CD14-positive monocyte (primary cell): ENCODE results near the gene CFAP299. TPM values are rescaled to one million over a fixed set of nuclear protein-coding genes. Genes with fewer than 3 reads are reported as not detected.
"Not testable (repeated sequence)": the region's sequence is repeated elsewhere in the genome, so short reads cannot be mapped to it uniquely, and the experiment has no call there.

Experiments
- DNase-seq, 3 donors: peaks; one replicate each; pipeline ENCODE4 v3.0.0-alpha.2; 2011 to 2022
- H2AFZ ChIP-seq: 2 replicates; pipeline ENCODE4 v1.6.0; 2012; ENCODE audit warnings: mild to moderate bottlenecking, low read depth, low read length, inconsistent platforms; ENCODE audit not compliant: insufficient read depth, poor library complexity, severe bottlenecking
- H3K27ac ChIP-seq, 2 donors: 1 replicate in 1 of 2; 2 replicates in 1 of 2; pipeline ENCODE4 v1.5.1; 2012 to 2013; ENCODE audit warnings: low read length in 2 of 2, control low read depth in 1 of 2, inconsistent platforms in 1 of 2, low read depth in 1 of 2, mild to moderate bottlenecking in 1 of 2
- H3K27me3 ChIP-seq, 2 donors: one replicate each; pipeline versions ENCODE4 v1.6.0 to v1.6.1; 2011 to 2013; ENCODE audit warnings: low read length in 2 of 2; ENCODE audit not compliant: control insufficient read depth in 2 of 2, insufficient read depth in 2 of 2
- H3K36me3 ChIP-seq, 2 donors: replicated peaks in 1 of 2; 1 replicate in 1 of 2; 2 replicates in 1 of 2; pipeline versions ENCODE4 v1.5.1 to v1.6.1; 2012 to 2013; ENCODE audit warnings: low read length in 2 of 2, control low read depth in 1 of 2, inconsistent platforms in 1 of 2, mild to moderate bottlenecking in 1 of 2; ENCODE audit not compliant: insufficient read depth in 2 of 2, control insufficient read depth in 1 of 2
- H3K4me1 ChIP-seq, 2 donors: 1 replicate in 1 of 2; 2 replicates in 1 of 2; pipeline versions ENCODE4 v1.5.1 to v1.6.1; 2012 to 2013; ENCODE audit warnings: low read length in 2 of 2, control low read depth in 1 of 2, inconsistent platforms in 1 of 2, mild to moderate bottlenecking in 1 of 2, moderate library complexity in 1 of 2; ENCODE audit not compliant: insufficient read depth in 2 of 2, control insufficient read depth in 1 of 2
- H3K4me2 ChIP-seq: replicated peaks from 2 replicates; pipeline ENCODE3; 2012; ENCODE audit warnings: low read length, moderate library complexity, mild to moderate bottlenecking; ENCODE audit not compliant: poor library complexity, severe bottlenecking; ENCODE audit errors: extremely low read depth
- H3K4me3 ChIP-seq, 3 experiments: fragments of 200-600 bp in 1 of 3; sonication (generic) in 1 of 3; replicated peaks in 1 of 3; 1 replicate in 2 of 3; 2 replicates in 1 of 3; pipeline ENCODE4 v1.5.1; 2011 to 2013; ENCODE audit warnings: low read length in 3 of 3, mild to moderate bottlenecking in 3 of 3, control low read depth in 2 of 3, low read depth in 2 of 3, inconsistent platforms in 1 of 3, moderate library complexity in 1 of 3
- H3K79me2 ChIP-seq: 2 replicates; pipeline ENCODE4 v1.6.0; 2012; ENCODE audit warnings: mild to moderate bottlenecking, control low read depth, inconsistent platforms, low read length, moderate library complexity; ENCODE audit not compliant: insufficient read depth
- H3K9ac ChIP-seq: 2 replicates; pipeline ENCODE4 v1.6.0; 2017; ENCODE audit warnings: low read length, mild to moderate bottlenecking; ENCODE audit not compliant: insufficient read depth, poor library complexity, severe bottlenecking
- H3K9me3 ChIP-seq, 2 donors: replicated peaks in 1 of 2; 1 replicate in 1 of 2; 2 replicates in 1 of 2; pipeline versions ENCODE4 v1.5.1 to v1.6.1; 2012 to 2013; ENCODE audit warnings: low read length in 2 of 2, control low read depth in 1 of 2; ENCODE audit not compliant: control insufficient read depth in 1 of 2, insufficient read depth in 1 of 2
- H4K20me1 ChIP-seq: 2 replicates; pipeline ENCODE4 v1.6.0; 2012; ENCODE audit warnings: mild to moderate bottlenecking, low read length, control low read depth, moderate library complexity; ENCODE audit not compliant: insufficient read depth
- H3K27ac Mint-ChIP-seq, 7 donors: one replicate each; pipeline ENCODE4 v1.8.0; 2020; ENCODE audit warnings: mild to moderate bottlenecking in 7 of 7, mixed read lengths in 7 of 7, moderate library complexity in 6 of 7, inconsistent platforms in 2 of 7
- H3K27me3 Mint-ChIP-seq, 3 donors: one replicate each; pipeline ENCODE4 v1.8.0; 2021 to 2022; ENCODE audit warnings: low read depth in 3 of 3, mild to moderate bottlenecking in 3 of 3, mixed read lengths in 3 of 3, moderate library complexity in 3 of 3, inconsistent platforms in 1 of 3
- H3K36me3 Mint-ChIP-seq, 2 donors: one replicate each; pipeline ENCODE4 v1.8.0; 2020; ENCODE audit warnings: mixed read lengths in 2 of 2, inconsistent platforms in 1 of 2, mild to moderate bottlenecking in 1 of 2
- H3K4me1 Mint-ChIP-seq: one replicate; pipeline ENCODE4 v1.8.0; 2020; ENCODE audit warnings: mild to moderate bottlenecking, mixed read lengths
- H3K4me3 Mint-ChIP-seq, 2 donors: one replicate each; pipeline ENCODE4 v1.8.0; 2020; ENCODE audit warnings: mild to moderate bottlenecking in 2 of 2, mixed read lengths in 2 of 2, moderate library complexity in 1 of 2
- H3K9me3 Mint-ChIP-seq, 7 donors: one replicate each; pipeline ENCODE4 v1.8.0; 2020 to 2022; ENCODE audit warnings: mixed read lengths in 7 of 7, mild to moderate bottlenecking in 6 of 7, moderate library complexity in 6 of 7, inconsistent platforms in 2 of 7
- CTCF ChIP-seq: fragments of 200-600 bp; IDR thresholded peaks from one replicate; pipeline ENCODE4 v1.8.0; 2022; ENCODE audit warnings: antibody characterized with exemption, mild to moderate bottlenecking
- WGBS: methylation state at CpG from one replicate; pipeline ENCODE4 v1.1.5; 2013; ENCODE audit warnings: missing lambda C conversion rate; ENCODE audit not compliant: insufficient coverage; 5-methylcytosine and 5-hydroxymethylcytosine counted together
- intact Hi-C, 2 donors: fragments of 100-400 bp; cut with micrococcal nuclease; formaldehyde crosslinking; loops; one replicate each; pipeline versions ENCODE4 v1.15.0 to v1.15.1; 2023
- polyA plus RNA-seq, 3 donors: library from polyadenylated mRNA; depleted of rRNA in 1 of 3; unstranded in 2 of 3; stranded (reverse) in 1 of 3; fragments of 300-500 nt in 2 of 3; fragments of >200 nt in 1 of 3; fragmentation: Illumina TruSeq in 2 of 3; gene quantifications; 1 replicate in 2 of 3; 2 replicates in 1 of 3; pipeline ENCODE4 v1.2.3, GENCODE V29; 2012 to 2021

Gene CFAP299
- polyA plus RNA-seq, 3 donors: not detected

- H3K4me3 Mint-ChIP-seq: no peak overlapping the region
These were observed 396.5 kb downstream of the CFAP299 start for GRCh38 chr4:80732010-80732409.

GRCh38 chr4:80740375-80740774 is 404.8 kb downstream of the CFAP299 start:
- intact Hi-C loops: no loop called here
- WGBS: 67% methylated on average over 1 of the region's 2 CpGs

More at GRCh38 chr4:80732010-80732409, 396.5 kb downstream of the CFAP299 start:
- Histone ChIP-seq H3K9me3 (no peaks in the 10 kb centered on the region), H3K79me2 (no peaks in the 10 kb centered on the region), H3K36me3 (no peaks in the 10 kb centered on the region), H4K20me1 (no peaks in the 10 kb centered on the region), H3K4me2 (no peak overlapping the region), H3K9ac (no peak overlapping the region), H3K27me3 (no peaks in the 10 kb centered on the region), H3K4me1 (no peaks in the 10 kb centered on the region), H2AFZ (no peak overlapping the region), H3K4me3 (no peak overlapping the region), H3K27ac (no peak overlapping the region)
- Mint-ChIP-seq H3K36me3 (no peaks in the 10 kb centered on the region), H3K9me3 (peaks cover 0 to 8% (median 2%) of the 10 kb centered on the region in 7 donors), H3K27ac (no peak overlapping the region), H3K4me1 (no peaks in the 10 kb centered on the region), H3K27me3 (peaks cover 0 to 3% (median 0%) of the 10 kb centered on the region in 3 donors)
- DNase-seq: no peak
- no peak for TF ChIP-seq CTCF
- no CpG with 5 or more reads among the region's 1 CpG for WGBS
- intact Hi-C loops: no loop called here

GRCh38 chr4:80749558-80749957 is 414.0 kb downstream of the CFAP299 start:
- H3K27me3 Mint-ChIP-seq, DNase-seq, H3K4me2 ChIP-seq, H3K9me3 ChIP-seq, H3K9ac ChIP-seq, H3K27ac ChIP-seq, H3K36me3 Mint-ChIP-seq, H3K4me1 ChIP-seq, H3K27me3 ChIP-seq, intact Hi-C loops, H3K36me3 ChIP-seq, H3K79me2 ChIP-seq, H2AFZ ChIP-seq, H3K27ac Mint-ChIP-seq, H3K4me3 Mint-ChIP-seq, H3K9me3 Mint-ChIP-seq, H3K4me1 Mint-ChIP-seq, H3K4me3 ChIP-seq, H4K20me1 ChIP-seq: not testable (repeated sequence)
- WGBS: 99% methylated on average over 6 of the region's 6 CpGs

More at GRCh38 chr4:80740375-80740774, 404.8 kb downstream of the CFAP299 start:
- TF ChIP-seq CTCF: no peak
- no peak overlapping the region for H3K27ac ChIP-seq
- no peaks in the 10 kb centered on the region for H3K79me2 ChIP-seq
- H3K36me3 ChIP-seq: no peaks in the 10 kb centered on the region
- H3K4me2 ChIP-seq: no peak overlapping the region
- peaks cover 0 to 2% (median 0%) of the 10 kb centered on the region in 3 donors for H3K27me3 Mint-ChIP-seq
- no peaks in the 10 kb centered on the region for H3K36me3 Mint-ChIP-seq
- H3K4me1 Mint-ChIP-seq: no peaks in the 10 kb centered on the region
- DNase-seq: no peak
- H3K4me1 ChIP-seq: no peaks in the 10 kb centered on the region
- peaks cover 7 to 15% (median 8%) of the 10 kb centered on the region in 7 donors for H3K9me3 Mint-ChIP-seq
- no peaks in the 10 kb centered on the region for H4K20me1 ChIP-seq
- peaks cover 7 to 8% of the 10 kb centered on the region in 2 donors for H3K9me3 ChIP-seq
- no peak overlapping the region for H3K4me3 Mint-ChIP-seq
- H3K27me3 ChIP-seq: no peaks in the 10 kb centered on the region
- no peak overlapping the region for H2AFZ ChIP-seq
- H3K4me3 ChIP-seq: no peak overlapping the region
- no peak overlapping the region for H3K27ac Mint-ChIP-seq
- H3K9ac ChIP-seq: no peak overlapping the region
